CD4-positive, alpha-beta T cell treated with Interleukin-4 for 4 hours (primary cell): ENCODE results near the gene BOD1L1.

Experiments used
- DNase-seq: peaks from one replicate; pipeline ENCODE4 v3.0.0-alpha.2; 2020

BOD1L1 gene

DNA sequence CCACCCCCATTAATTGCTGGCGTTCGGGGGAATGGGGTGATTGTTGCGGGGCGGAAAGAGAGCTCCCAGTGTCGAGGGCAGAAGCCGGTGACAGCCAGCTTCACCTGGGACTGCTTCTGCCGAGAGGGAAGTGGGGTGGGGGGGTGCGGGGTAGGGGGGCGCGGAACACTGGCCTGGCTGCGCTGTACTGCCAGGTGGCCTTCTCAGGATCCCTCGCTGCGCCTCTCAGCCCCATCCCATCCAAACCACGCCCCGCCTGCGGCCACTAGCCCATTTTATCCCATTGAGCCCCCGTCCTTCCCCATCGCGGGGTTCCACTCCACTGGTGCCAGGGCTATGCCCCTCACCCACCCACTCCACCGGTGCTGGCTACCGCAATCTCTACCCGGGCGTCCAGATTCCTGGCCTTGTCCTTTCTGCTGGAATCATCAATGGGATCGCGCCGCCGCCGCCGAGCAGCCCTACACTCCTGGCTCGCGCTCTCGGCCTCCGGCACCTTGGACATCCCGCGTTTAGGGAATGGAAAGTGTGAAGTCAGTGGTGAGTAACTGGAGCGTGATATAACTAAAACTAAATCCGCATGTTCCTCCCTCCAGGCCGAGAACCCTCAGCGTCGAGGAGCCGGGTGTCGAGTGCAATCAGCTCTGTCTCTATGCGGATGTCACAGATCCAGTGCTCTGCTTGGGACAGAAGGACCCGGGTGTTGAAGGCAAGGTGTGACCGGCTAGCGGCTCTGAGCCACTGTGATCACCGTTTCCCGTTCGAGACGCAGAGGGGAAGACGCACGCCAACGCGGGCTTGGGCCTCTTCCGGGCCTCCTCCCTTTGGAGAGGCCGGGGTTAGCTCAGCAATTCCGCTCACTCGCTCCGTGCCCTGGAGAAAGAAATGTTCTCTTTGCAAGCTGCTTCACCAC, 103.7 kb downstream of the BOD1L1 start:
- no peak for DNase-seq

- DNase-seq: no peak
Observed at GRCh38 chr4:13523105-13523477, 104.4 kb downstream of the BOD1L1 start.

DNA sequence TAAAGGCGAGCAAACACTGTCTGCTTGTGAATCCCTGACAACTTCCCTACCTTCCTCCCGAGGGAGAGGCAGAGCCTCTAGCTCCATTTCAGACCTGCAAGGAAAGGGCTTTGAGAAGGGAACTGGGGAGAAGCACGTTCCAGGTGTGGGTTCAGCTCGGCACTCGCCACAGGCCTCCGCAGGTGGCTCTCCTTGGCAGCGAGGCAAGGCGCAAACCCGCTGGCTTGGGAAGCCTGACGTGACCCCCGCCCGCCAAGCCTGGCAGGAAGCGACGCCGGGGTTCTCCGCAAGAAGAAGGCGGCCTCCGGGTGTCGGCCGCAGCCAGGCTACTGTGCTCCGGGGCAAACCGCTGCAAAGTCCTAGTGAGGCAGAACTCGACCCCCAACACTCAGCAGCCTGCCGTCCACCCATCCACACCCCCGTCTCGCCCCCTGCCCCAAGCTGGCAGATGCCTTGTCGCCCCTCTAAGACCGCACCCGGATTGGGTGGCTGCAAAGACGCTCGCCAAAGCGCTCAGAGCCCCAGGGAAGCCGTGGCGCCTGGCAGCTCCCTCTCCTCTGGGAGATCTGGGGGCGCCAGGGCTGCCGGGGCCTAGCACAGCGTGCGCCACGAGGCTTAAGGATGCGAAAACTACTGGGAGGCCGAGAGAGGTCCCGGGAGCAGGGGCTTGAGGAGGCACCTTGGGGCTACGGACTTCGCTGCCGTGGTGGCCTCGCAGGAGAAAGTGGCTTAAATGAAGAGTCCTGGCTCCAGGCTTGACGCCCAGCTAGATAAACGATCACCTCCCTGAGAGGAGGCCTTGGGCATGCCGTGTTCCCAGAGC, 105.0 kb downstream of the BOD1L1 start:
- DNase-seq: no peak

GRCh38 chr4:13521047-13521446, 106.5 kb downstream of the BOD1L1 start:
- no peak for DNase-seq
